H9 (cell line): ENCODE measurements around the gene CEP250. TPM values are rescaled to one million over a fixed set of nuclear protein-coding genes. Genes with fewer than 3 reads are reported as not detected.
"Not testable (repeated sequence)": the region's sequence is repeated elsewhere in the genome, so short reads cannot be mapped to it uniquely, and the experiment has no call there.

Experiments
- DNase-seq: peaks from one replicate; pipeline ENCODE4 v3.0.0-alpha.2; 2017
- H2AFZ ChIP-seq: one replicate; pipeline ENCODE4 v1.6.1; 2013; ENCODE audit warnings: mild to moderate bottlenecking, low read length, control low read depth, moderate library complexity
- H2AK5ac ChIP-seq: 2 replicates; pipeline ENCODE4 v1.6.1; 2013; ENCODE audit warnings: low read length, control low read depth, mixed read lengths; ENCODE audit not compliant: insufficient read length
- H2BK120ac ChIP-seq: one replicate; pipeline ENCODE4 v1.6.1; 2013; ENCODE audit warnings: low read depth, mild to moderate bottlenecking, low read length, control low read depth, inconsistent platforms; ENCODE audit not compliant: poor library complexity, severe bottlenecking
- H2BK12ac ChIP-seq: 2 replicates; pipeline ENCODE4 v1.6.1; 2013; ENCODE audit warnings: low read length, control low read depth, mixed read lengths, low read depth; ENCODE audit not compliant: insufficient read length
- H2BK15ac ChIP-seq: 2 replicates; pipeline ENCODE4 v1.6.1; 2013; ENCODE audit warnings: low read depth, low read length, control low read depth
- H2BK20ac ChIP-seq: one replicate; pipeline ENCODE4 v1.6.1; 2013; ENCODE audit warnings: low read depth, mild to moderate bottlenecking, low read length, control low read depth, inconsistent platforms; ENCODE audit not compliant: poor library complexity, severe bottlenecking
- H2BK5ac ChIP-seq: 2 replicates; pipeline ENCODE4 v1.6.1; 2013; ENCODE audit warnings: low read length, control low read depth, mixed read lengths; ENCODE audit not compliant: insufficient read length
- H3K14ac ChIP-seq: 2 replicates; pipeline ENCODE4 v1.6.1; 2013; ENCODE audit warnings: low read length, control low read depth; ENCODE audit not compliant: insufficient read depth
- H3K18ac ChIP-seq: 2 replicates; pipeline ENCODE4 v1.6.1; 2013; ENCODE audit warnings: low read depth, mild to moderate bottlenecking, mixed read lengths, low read length, control low read depth; ENCODE audit not compliant: insufficient read length
- H3K23ac ChIP-seq: 2 replicates; pipeline ENCODE4 v1.6.1; 2013; ENCODE audit warnings: low read length, control low read depth, mixed read lengths, low read depth; ENCODE audit not compliant: insufficient read length
- H3K23me2 ChIP-seq: 2 replicates; pipeline ENCODE4 v1.6.1; 2013; ENCODE audit warnings: low read depth, mild to moderate bottlenecking, mixed read lengths, low read length, control low read depth; ENCODE audit not compliant: insufficient read length, poor library complexity, severe bottlenecking
- H3K27ac ChIP-seq: 2 replicates; pipeline ENCODE4 v1.5.1; 2013; ENCODE audit warnings: low read length, control low read depth, mixed read lengths, low read depth; ENCODE audit not compliant: insufficient read length
- H3K27me3 ChIP-seq: 2 replicates; pipeline ENCODE4 v1.6.1; 2013; ENCODE audit warnings: low read length, control low read depth, inconsistent platforms; ENCODE audit not compliant: insufficient read depth
- H3K4ac ChIP-seq: 2 replicates; pipeline ENCODE4 v1.6.1; 2013; ENCODE audit warnings: low read depth, mild to moderate bottlenecking, control low read depth, inconsistent platforms, low read length, moderate library complexity
- H3K4me1 ChIP-seq: 2 replicates; pipeline ENCODE4 v1.6.1; 2013; ENCODE audit warnings: low read length, control low read depth, inconsistent platforms; ENCODE audit not compliant: insufficient read depth
- H3K4me2 ChIP-seq: 2 replicates; pipeline ENCODE4 v1.6.1; 2013; ENCODE audit warnings: low read length, control low read depth, mixed read lengths; ENCODE audit not compliant: insufficient read length, insufficient read depth
- H3K56ac ChIP-seq: 2 replicates; pipeline ENCODE4 v1.6.1; 2013; ENCODE audit warnings: low read depth, mild to moderate bottlenecking, mixed read lengths, low read length, control low read depth; ENCODE audit not compliant: insufficient read length
- H3K79me1 ChIP-seq: 2 replicates; pipeline ENCODE4 v1.6.1; 2013; ENCODE audit warnings: low read depth, mild to moderate bottlenecking, moderate library complexity, low read length, control low read depth, inconsistent platforms; ENCODE audit not compliant: insufficient read depth, poor library complexity, severe bottlenecking
- H3K79me2 ChIP-seq: 2 replicates; pipeline ENCODE4 v1.6.1; 2013; ENCODE audit warnings: low read length, control low read depth, inconsistent platforms; ENCODE audit not compliant: insufficient read depth
- H3K9ac ChIP-seq: 2 replicates; pipeline ENCODE4 v1.6.1; 2013; ENCODE audit warnings: low read length, control low read depth, mixed read lengths; ENCODE audit not compliant: insufficient read length; ENCODE audit errors: extremely low read depth
- H3K9me3 ChIP-seq: one replicate; pipeline ENCODE4 v1.6.1; 2013; ENCODE audit warnings: low read depth, low read length, inconsistent platforms; ENCODE audit not compliant: control insufficient read depth
- H3T11ph ChIP-seq: one replicate; pipeline ENCODE4 v1.6.1; 2013; ENCODE audit warnings: mild to moderate bottlenecking, low read length, control low read depth, inconsistent platforms
- H4K20me1 ChIP-seq: one replicate; pipeline ENCODE4 v1.6.1; 2013; ENCODE audit not compliant: control insufficient read depth, insufficient read length, insufficient read depth
- H4K5ac ChIP-seq: 2 replicates; pipeline ENCODE4 v1.6.1; 2013; ENCODE audit warnings: low read depth, mild to moderate bottlenecking, mixed read lengths, low read length, control low read depth; ENCODE audit not compliant: insufficient read length
- H4K8ac ChIP-seq: replicated peaks from 2 replicates; pipeline ENCODE4 v1.6.1; 2013; ENCODE audit warnings: low read length, control low read depth, mixed read lengths, low read depth; ENCODE audit not compliant: insufficient read length
- H4K91ac ChIP-seq: 2 replicates; pipeline ENCODE4 v1.6.1; 2013; ENCODE audit warnings: low read depth, mild to moderate bottlenecking, moderate library complexity, mixed read lengths, low read length, control low read depth; ENCODE audit not compliant: insufficient read length
- H3K27ac Mint-ChIP-seq, 3 experiments: 2 replicates in 2 of 3; 3 replicates in 1 of 3; pipeline ENCODE4 v1.8.0; 2020 to 2021; ENCODE audit warnings: mixed read lengths in 3 of 3, mild to moderate bottlenecking in 1 of 3, moderate library complexity in 1 of 3
- H3K27me3 Mint-ChIP-seq: 2 replicates; pipeline ENCODE4 v1.8.0; 2021; ENCODE audit warnings: low read depth, mild to moderate bottlenecking, moderate library complexity, mixed read lengths
- H3K36me3 Mint-ChIP-seq, 3 experiments: 2 replicates in 2 of 3; 3 replicates in 1 of 3; pipeline ENCODE4 v1.8.0; 2020 to 2021; ENCODE audit warnings: low read depth in 3 of 3, mixed read lengths in 3 of 3; ENCODE audit not compliant: insufficient read depth in 1 of 3
- H3K4me1 Mint-ChIP-seq, 2 experiments: 2 replicates each; pipeline ENCODE4 v1.8.0; 2020; ENCODE audit warnings: mixed read lengths in 2 of 2
- H3K4me3 Mint-ChIP-seq, 2 experiments: 2 replicates in 1 of 2; 3 replicates in 1 of 2; pipeline ENCODE4 v1.8.0; 2020 to 2021; ENCODE audit warnings: mild to moderate bottlenecking in 2 of 2, mixed read lengths in 2 of 2, moderate library complexity in 1 of 2
- H3K9me3 Mint-ChIP-seq, 2 experiments: 2 replicates in 1 of 2; 3 replicates in 1 of 2; pipeline ENCODE4 v1.8.0; 2020; ENCODE audit warnings: mild to moderate bottlenecking in 2 of 2, mixed read lengths in 2 of 2, moderate library complexity in 1 of 2
- CTCF ChIP-seq: fragments of 200-600 bp; sonication (generic); conservative IDR thresholded peaks from 3 replicates; pipeline ENCODE4 v1.8.0; 2021; ENCODE audit warnings: antibody characterized with exemption, mild to moderate bottlenecking
- WGBS: extraction: QIAGEN DNeasy Blood & Tissue Kit; methylation state at CpG from one replicate; pipeline ENCODE4 v1.1.7; 2013; ENCODE audit warnings: missing lambda C conversion rate, low lambda C conversion rate, mixed read lengths; ENCODE audit not compliant: insufficient read length; ENCODE audit errors: extremely low coverage; 5-methylcytosine and 5-hydroxymethylcytosine counted together
- total RNA-seq: library from RNA; stranded (reverse); gene quantifications from 2 replicates; pipeline ENCODE4 v1.2.1, GENCODE V29; 2021

CEP250 gene
- total RNA-seq, 1 experiment from 2014 or later: 29.8 TPM

GRCh38 chr20:35544436-35544835, 89.0 kb downstream of the CEP250 start:
- no peak overlapping the region for H2AFZ ChIP-seq
- Mint-ChIP-seq H3K27me3 (no peaks in the 10 kb centered on the region), H3K36me3 (peaks cover 10 to 33% (median 26%) of the 10 kb centered on the region in 3 experiments), H3K27ac (no peak overlapping the region), H3K9me3 (no peaks in the 10 kb centered on the region), H3K4me3 (no peak overlapping the region), H3K4me1 (peaks cover 15 to 20% of the 10 kb centered on the region in 2 experiments)
- H2BK20ac ChIP-seq: no peak overlapping the region
- H3K4me1 ChIP-seq: peaks cover 2% of the 10 kb centered on the region; the same call in 1 of the 2 replicates
- H3K79me2 ChIP-seq: no peaks in the 10 kb centered on the region
- no peak overlapping the region for H2BK12ac ChIP-seq
- no peak overlapping the region for H3K56ac ChIP-seq
- peaks cover 10% of the 10 kb centered on the region for H3K23me2 ChIP-seq
- H2AK5ac ChIP-seq: no peak overlapping the region
- H3K27me3 ChIP-seq: no peaks in the 10 kb centered on the region
- no peak overlapping the region for H2BK120ac ChIP-seq
- H3K18ac ChIP-seq: no peak overlapping the region
- no peak overlapping the region for H3K9ac ChIP-seq
- H3K79me1 ChIP-seq: no peaks in the 10 kb centered on the region
- no peak overlapping the region for H4K91ac ChIP-seq
- H3K14ac ChIP-seq: no peak overlapping the region
- no peak overlapping the region for H2BK15ac ChIP-seq
- TF ChIP-seq CTCF: no peak
- no peaks in the 10 kb centered on the region for H4K20me1 ChIP-seq
- no peak overlapping the region for H4K8ac ChIP-seq
- no peak for DNase-seq
- no peak overlapping the region for H3K27ac ChIP-seq
- no peak overlapping the region for H2BK5ac ChIP-seq
- WGBS: no CpG with 5 or more reads among the region's 16 CpGs
- H3K4ac ChIP-seq: no peak overlapping the region
- no peak overlapping the region for H3K4me2 ChIP-seq
- no peak overlapping the region for H4K5ac ChIP-seq
- no peak overlapping the region for H3T11ph ChIP-seq
- H3K9me3 ChIP-seq: no peaks in the 10 kb centered on the region
- H3K23ac ChIP-seq: no peak overlapping the region

GRCh38 chr20:35544941-35545340, 89.5 kb downstream of the CEP250 start:
- not testable (repeated sequence) for H3K4ac ChIP-seq, H3K27ac Mint-ChIP-seq, H4K5ac ChIP-seq, H2BK15ac ChIP-seq, H3K9me3 ChIP-seq, H2BK120ac ChIP-seq, H3K14ac ChIP-seq, H2BK20ac ChIP-seq, H3K56ac ChIP-seq, H3K79me2 ChIP-seq, DNase-seq, H3K27ac ChIP-seq, H3K4me3 Mint-ChIP-seq, H2AK5ac ChIP-seq, H2AFZ ChIP-seq, H3K4me1 ChIP-seq, H3K9me3 Mint-ChIP-seq, H3K23ac ChIP-seq, H3K9ac ChIP-seq, H3T11ph ChIP-seq, H3K27me3 Mint-ChIP-seq, H3K79me1 ChIP-seq, H4K91ac ChIP-seq, H3K18ac ChIP-seq, H2BK5ac ChIP-seq, H3K4me2 ChIP-seq, H3K27me3 ChIP-seq, H4K20me1 ChIP-seq, H2BK12ac ChIP-seq, H4K8ac ChIP-seq
- Mint-ChIP-seq H3K4me1 (peaks cover 13 to 17% of the 10 kb centered on the region in 2 experiments), H3K36me3 (peaks cover 13 to 38% (median 29%) of the 10 kb centered on the region in 3 experiments)
- H3K23me2 ChIP-seq: peaks cover 10% of the 10 kb centered on the region
- no CpG with 5 or more reads among the region's 7 CpGs for WGBS
